ENCODE measurements around the gene CXorf38. TPM values are rescaled to one million over a fixed set of nuclear protein-coding genes. Genes with fewer than 3 reads are reported as not detected.

Gene CXorf38
- total RNA-seq, 1 donor from 2014 or later, result 23.2 TPM

- TF ChIP-seq, protein P1, sequence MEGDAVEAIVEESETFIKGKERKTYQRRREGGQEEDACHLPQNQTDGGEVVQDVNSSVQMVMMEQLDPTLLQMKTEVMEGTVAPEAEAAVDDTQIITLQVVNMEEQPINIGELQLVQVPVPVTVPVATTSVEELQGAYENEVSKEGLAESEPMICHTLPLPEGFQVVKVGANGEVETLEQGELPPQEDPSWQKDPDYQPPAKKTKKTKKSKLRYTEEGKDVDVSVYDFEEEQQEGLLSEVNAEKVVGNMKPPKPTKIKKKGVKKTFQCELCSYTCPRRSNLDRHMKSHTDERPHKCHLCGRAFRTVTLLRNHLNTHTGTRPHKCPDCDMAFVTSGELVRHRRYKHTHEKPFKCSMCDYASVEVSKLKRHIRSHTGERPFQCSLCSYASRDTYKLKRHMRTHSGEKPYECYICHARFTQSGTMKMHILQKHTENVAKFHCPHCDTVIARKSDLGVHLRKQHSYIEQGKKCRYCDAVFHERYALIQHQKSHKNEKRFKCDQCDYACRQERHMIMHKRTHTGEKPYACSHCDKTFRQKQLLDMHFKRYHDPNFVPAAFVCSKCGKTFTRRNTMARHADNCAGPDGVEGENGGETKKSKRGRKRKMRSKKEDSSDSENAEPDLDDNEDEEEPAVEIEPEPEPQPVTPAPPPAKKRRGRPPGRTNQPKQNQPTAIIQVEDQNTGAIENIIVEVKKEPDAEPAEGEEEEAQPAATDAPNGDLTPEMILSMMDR (IDR thresholded peaks at IDR 0.05; ENCODE audit: insufficient read depth, low read length, poor library complexity, severe bottlenecking), result no peak
- peak overlapping the region; percentile 79 for H3K4me3 ChIP-seq (ENCODE audit: low read depth, low read length)
- no peaks in the 10 kb centered on the region for H3K36me3 ChIP-seq (ENCODE audit: control insufficient read depth, insufficient read depth, low read length)
- H3K27me3 ChIP-seq (ENCODE audit: control insufficient read depth, insufficient read depth, low read length), result no peaks in the 10 kb centered on the region
- DNase-seq (ENCODE audit: low read depth), result no peak
Observed at GRCh38 chrX:40646489-40647306, 663 bp downstream of the CXorf38 start.

DNA sequence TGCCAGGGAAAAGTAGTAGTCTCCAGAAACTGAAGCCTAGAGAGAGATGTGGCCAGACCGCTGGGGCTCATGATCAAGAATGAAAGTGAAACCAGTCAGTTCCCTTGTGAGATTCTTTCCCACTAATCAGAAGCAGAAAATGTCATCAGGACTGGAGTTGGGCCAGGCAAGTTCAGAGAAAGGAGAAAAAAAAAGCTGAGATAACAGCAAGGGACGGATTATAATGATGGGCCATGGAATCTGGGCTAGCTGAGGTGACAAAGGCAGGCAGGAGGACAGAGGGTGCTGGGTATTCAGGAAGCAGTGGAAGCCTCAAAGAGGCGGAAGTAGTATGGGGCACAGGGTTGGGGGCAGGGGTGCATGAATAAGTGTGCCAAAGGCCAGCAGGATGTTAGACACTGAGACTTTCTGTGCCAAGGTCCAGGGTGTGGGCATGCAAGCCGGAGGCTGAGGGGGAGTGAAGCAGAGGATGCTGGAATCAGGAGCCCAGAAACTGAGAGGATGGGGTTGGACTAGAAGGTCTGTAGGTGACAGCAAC lies 2.5 kb downstream of the CXorf38 start:
- no peaks in the 10 kb centered on the region for H3K36me3 ChIP-seq (ENCODE audit: control insufficient read depth, insufficient read depth, low read length)
- no peak overlapping the region for H3K4me3 ChIP-seq (ENCODE audit: low read depth, low read length)
- DNase-seq (ENCODE audit: low read depth), result no peak
- TF ChIP-seq, protein P1 (IDR thresholded peaks at IDR 0.05; ENCODE audit: insufficient read depth, low read length, poor library complexity, severe bottlenecking), result no peak
- H3K27me3 ChIP-seq (ENCODE audit: control insufficient read depth, insufficient read depth, low read length), result no peaks in the 10 kb centered on the region

GRCh38 chrX:40644176-40644575 lies 3.2 kb downstream of the CXorf38 start:
- Histone ChIP-seq H3K27me3 (ENCODE audit: control insufficient read depth, insufficient read depth, low read length) (no peaks in the 10 kb centered on the region), H3K36me3 (ENCODE audit: control insufficient read depth, insufficient read depth, low read length) (no peaks in the 10 kb centered on the region), H3K4me3 (ENCODE audit: low read depth, low read length) (no peak overlapping the region)
- DNase-seq (ENCODE audit: low read depth), result no peak
- TF ChIP-seq, protein P1 (IDR thresholded peaks at IDR 0.05; ENCODE audit: insufficient read depth, low read length, poor library complexity, severe bottlenecking), result no peak

DNA sequence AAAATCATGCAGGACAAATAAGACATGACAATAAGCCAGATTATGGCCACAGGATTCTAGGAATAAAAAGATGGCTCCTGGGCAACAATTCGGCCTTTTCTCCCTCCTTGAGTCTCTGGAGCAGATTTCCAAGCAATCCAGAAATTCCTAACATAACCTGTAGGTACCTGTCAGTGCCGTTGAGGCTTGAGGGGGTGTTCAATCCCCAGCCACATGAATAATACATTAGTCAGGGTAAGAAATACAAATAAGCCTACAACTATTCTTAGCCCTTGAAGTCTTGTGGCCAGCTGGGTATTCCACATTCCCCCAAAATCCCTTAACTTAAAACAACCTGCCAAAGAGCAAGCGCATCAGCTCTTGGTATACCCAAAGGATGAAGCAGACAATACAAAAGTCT lies 9.7 kb downstream of the CXorf38 start:
- DNase-seq (ENCODE audit: low read depth), result no peak
- H3K4me3 ChIP-seq (ENCODE audit: low read depth, low read length), result no peak overlapping the region
- no peaks in the 10 kb centered on the region for H3K27me3 ChIP-seq (ENCODE audit: control insufficient read depth, insufficient read depth, low read length)
- TF ChIP-seq, protein P1 (IDR thresholded peaks at IDR 0.05; ENCODE audit: insufficient read depth, low read length, poor library complexity, severe bottlenecking), result no peak
- H3K36me3 ChIP-seq (ENCODE audit: control insufficient read depth, insufficient read depth, low read length), result no peaks in the 10 kb centered on the region

DNA sequence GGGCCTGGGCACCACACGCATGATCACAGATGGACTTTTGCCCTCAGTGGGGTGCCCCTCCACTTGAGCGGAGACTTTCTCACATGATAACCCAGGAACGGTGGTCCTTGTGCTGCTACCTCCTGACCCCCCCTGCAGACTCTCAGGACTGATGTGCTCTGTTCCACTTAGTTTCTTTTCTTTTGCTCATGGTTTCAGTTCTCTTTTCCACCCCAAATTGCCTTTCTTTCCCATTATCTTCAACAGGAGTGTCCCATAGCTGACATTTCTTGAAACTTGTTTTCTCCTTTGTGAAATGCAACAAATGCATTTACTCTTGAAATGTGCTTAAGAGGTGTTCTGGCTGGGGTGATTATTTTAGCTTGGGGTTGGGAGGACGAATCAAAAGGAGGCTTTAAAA lies 15.2 kb downstream of the CXorf38 start:
- Histone ChIP-seq H3K4me3 (ENCODE audit: low read depth, low read length) (no peak overlapping the region), H3K36me3 (ENCODE audit: control insufficient read depth, insufficient read depth, low read length) (no peaks in the 10 kb centered on the region), H3K27me3 (ENCODE audit: control insufficient read depth, insufficient read depth, low read length) (no peaks in the 10 kb centered on the region)
- TF ChIP-seq, protein P1 (IDR thresholded peaks at IDR 0.05; ENCODE audit: insufficient read depth, low read length, poor library complexity, severe bottlenecking), result no peak
- DNase-seq (ENCODE audit: low read depth), result no peak

All from kidney epithelial cell (primary cell).